DMS79 (cell line): Measurements from ENCODE around the gene SAMD11.

Experiments used
- DNase-seq: peaks from one replicate; lab custom pipeline; 2025; lab: John Stamatoyannopoulos, UW

Gene SAMD11

DNA sequence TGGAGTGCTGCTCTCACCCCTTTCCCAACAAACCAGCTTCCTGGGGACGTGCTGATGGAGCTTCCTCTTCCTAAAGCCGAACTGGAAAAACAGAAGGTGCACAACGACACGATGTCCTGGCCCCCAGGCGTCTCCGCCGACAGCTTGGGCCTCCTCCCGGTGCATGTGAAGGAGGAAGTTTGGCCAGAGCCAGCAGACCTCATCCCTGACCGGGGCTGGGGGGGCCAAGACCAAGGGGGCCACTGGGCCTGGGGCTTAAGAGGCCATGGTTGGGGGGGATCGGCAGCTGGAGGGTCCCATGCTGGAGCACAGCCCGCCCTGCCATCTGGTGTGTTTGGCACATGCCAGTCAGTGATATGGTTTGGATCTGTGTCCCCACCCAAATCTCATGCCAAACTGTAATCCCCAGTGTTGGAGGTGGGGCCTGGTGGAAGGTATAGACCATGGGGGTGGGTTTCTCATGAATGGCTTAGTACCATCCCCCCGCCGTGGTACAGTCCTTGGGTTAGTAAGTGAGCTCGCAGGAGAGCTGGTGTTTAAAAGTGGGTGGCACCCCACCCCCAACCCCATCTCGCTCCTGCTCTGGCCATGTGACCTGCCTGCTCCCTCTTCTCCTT lies 69.8 kb downstream of the SAMD11 start:
- DNase-seq: no peak
